Measurements from ENCODE around the gene GCLM. TPM values are rescaled to one million over a fixed set of nuclear protein-coding genes. Genes with fewer than 3 reads are reported as not detected.

The GCLM gene
- polyA plus RNA-seq = 17.9 to 44.1 TPM (median 41.8 TPM) in 3 replicates
- 1.6 TPM for polyA plus RNA-seq (2011; ENCODE audit: low read depth)
- polyA plus RNA-seq (2011; cell fraction: cytosol; rRNA removed) = 17.1 and 45.0 TPM in 2 replicates
- polyA plus RNA-seq (2011; cell fraction: nucleus; rRNA removed) = 28.6 and 30.9 TPM in 2 replicates
- 6.4 and 36.0 TPM in 2 replicates for polyA plus RNA-seq (2012; ENCODE audit: low replicate concordance)
- polyA minus RNA-seq = 4.6 to 19.0 TPM (median 12.2 TPM) in 3 replicates
- polyA minus RNA-seq (2011; cell fraction: cytosol; rRNA and poly(A)+ RNA removed) = 13.6 TPM
- 13.0 and 17.3 TPM in 2 replicates for polyA minus RNA-seq (2011; cell fraction: nucleus; rRNA and poly(A)+ RNA removed)

GRCh38 chr1:93909146-93910050 lies at the start of gene GCLM:
TSS of gene GCLM (minus strand) at chr1:93909430. CDS start at chr1:93909163, 267 bp downstream.
- Histone ChIP-seq H3K4me1 (ENCODE audit: control insufficient read depth, extremely low read depth, insufficient read depth, low read length) (peaks cover 16% of the 10 kb centered on the region), H3K9me1 (ENCODE audit: control insufficient read depth, extremely low read depth, insufficient read depth, low read length) (no peaks in the 10 kb centered on the region), H2AFZ (ENCODE audit: control insufficient read depth, low read length) (peak within 1 kb of the TSS; percentile 75), H3K36me3 (ENCODE audit: control insufficient read depth in 2 of 2, extremely low read depth in 1 of 2, insufficient read depth in 2 of 2, low read length in 2 of 2) (no peaks in the 10 kb centered on the region), H3K4me2 (ENCODE audit: control insufficient read depth, extremely low read depth, insufficient read depth, low read depth, low read length) (peak within 1 kb of the TSS; percentile 92), H3K9ac (ENCODE audit: control insufficient read depth, extremely low read depth, insufficient read depth, low read length) (peak within 1 kb of the TSS; percentile 81), H3K9me3 (ENCODE audit: control insufficient read depth, low read depth, low read length) (no peaks in the 10 kb centered on the region), H3K27ac (ENCODE audit: control insufficient read depth, insufficient read depth, low read length) (peak within 1 kb of the TSS; percentile 69), H3K79me2 (ENCODE audit: control insufficient read depth, insufficient read depth, low read length) (peaks cover 44% of the 10 kb centered on the region), H4K20me1 (ENCODE audit: control insufficient read depth, extremely low read depth, insufficient read depth, low read length) (no peaks in the 10 kb centered on the region), H3K27me3 (ENCODE audit: control insufficient read depth, extremely low read depth, insufficient read depth, low read length) (no peaks in the 10 kb centered on the region), H3K4me3 (ENCODE audit: control insufficient read depth in 2 of 3, extremely low read depth in 1 of 3, insufficient read depth in 2 of 3, low read depth in 1 of 3, low read length in 3 of 3) (peak within 1 kb of the TSS; percentile 80 to 86 (median 83))
- DNase-seq (ENCODE audit: low read depth, low spot score) (peak; percentile 73), FAIRE-seq (no peak)
- TF ChIP-seq EZH2 (IDR thresholded peaks at IDR 0.05; ENCODE audit: low read length) = no peak
- TF ChIP-seq, protein P1, sequence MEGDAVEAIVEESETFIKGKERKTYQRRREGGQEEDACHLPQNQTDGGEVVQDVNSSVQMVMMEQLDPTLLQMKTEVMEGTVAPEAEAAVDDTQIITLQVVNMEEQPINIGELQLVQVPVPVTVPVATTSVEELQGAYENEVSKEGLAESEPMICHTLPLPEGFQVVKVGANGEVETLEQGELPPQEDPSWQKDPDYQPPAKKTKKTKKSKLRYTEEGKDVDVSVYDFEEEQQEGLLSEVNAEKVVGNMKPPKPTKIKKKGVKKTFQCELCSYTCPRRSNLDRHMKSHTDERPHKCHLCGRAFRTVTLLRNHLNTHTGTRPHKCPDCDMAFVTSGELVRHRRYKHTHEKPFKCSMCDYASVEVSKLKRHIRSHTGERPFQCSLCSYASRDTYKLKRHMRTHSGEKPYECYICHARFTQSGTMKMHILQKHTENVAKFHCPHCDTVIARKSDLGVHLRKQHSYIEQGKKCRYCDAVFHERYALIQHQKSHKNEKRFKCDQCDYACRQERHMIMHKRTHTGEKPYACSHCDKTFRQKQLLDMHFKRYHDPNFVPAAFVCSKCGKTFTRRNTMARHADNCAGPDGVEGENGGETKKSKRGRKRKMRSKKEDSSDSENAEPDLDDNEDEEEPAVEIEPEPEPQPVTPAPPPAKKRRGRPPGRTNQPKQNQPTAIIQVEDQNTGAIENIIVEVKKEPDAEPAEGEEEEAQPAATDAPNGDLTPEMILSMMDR (optimal IDR thresholded peaks at IDR 0.05 in 1 of 3, IDR thresholded peaks at IDR 0.05 in 1 of 3, conservative IDR thresholded peaks at IDR 0.05 in 1 of 3; ENCODE audit: extremely low read depth in 1 of 3, insufficient read depth in 2 of 3, low read length in 3 of 3) = peak; percentile 74 to 96 (median 89)
- dilution Hi-C loops (cut with MboI; ENCODE audit: extremely low pct_ligation_motif_present, low sequenced_read_pairs) = no loop called here

- Histone ChIP-seq H3K27me3 (ENCODE audit: control insufficient read depth, extremely low read depth, insufficient read depth, low read length) (no peaks in the 10 kb centered on the region), H3K9ac (ENCODE audit: control insufficient read depth, extremely low read depth, insufficient read depth, low read length) (no peak overlapping the region), H3K79me2 (ENCODE audit: control insufficient read depth, insufficient read depth, low read length) (no peaks in the 10 kb centered on the region), H3K27ac (ENCODE audit: control insufficient read depth, insufficient read depth, low read length) (no peak overlapping the region), H3K4me3 (ENCODE audit: control insufficient read depth in 2 of 3, extremely low read depth in 1 of 3, insufficient read depth in 2 of 3, low read depth in 1 of 3, low read length in 3 of 3) (no peak overlapping the region), H3K4me1 (ENCODE audit: control insufficient read depth, extremely low read depth, insufficient read depth, low read length) (peaks cover 19% of the 10 kb centered on the region), H3K36me3 (ENCODE audit: control insufficient read depth in 2 of 2, extremely low read depth in 1 of 2, insufficient read depth in 2 of 2, low read length in 2 of 2) (no peaks in the 10 kb centered on the region), H3K9me1 (ENCODE audit: control insufficient read depth, extremely low read depth, insufficient read depth, low read length) (no peaks in the 10 kb centered on the region), H3K4me2 (ENCODE audit: control insufficient read depth, extremely low read depth, insufficient read depth, low read depth, low read length) (no peak overlapping the region), H3K9me3 (ENCODE audit: control insufficient read depth, low read depth, low read length) (peaks cover 5% of the 10 kb centered on the region), H4K20me1 (ENCODE audit: control insufficient read depth, extremely low read depth, insufficient read depth, low read length) (no peaks in the 10 kb centered on the region), H2AFZ (ENCODE audit: control insufficient read depth, low read length) (no peak overlapping the region)
- no peak for FAIRE-seq
- DNase-seq (ENCODE audit: low read depth, low spot score) = no peak
- dilution Hi-C loops (cut with MboI; ENCODE audit: extremely low pct_ligation_motif_present, low sequenced_read_pairs) = no loop called here
- TF ChIP-seq, protein P1 (optimal IDR thresholded peaks at IDR 0.05 in 1 of 3, IDR thresholded peaks at IDR 0.05 in 1 of 3, conservative IDR thresholded peaks at IDR 0.05 in 1 of 3; ENCODE audit: extremely low read depth in 1 of 3, insufficient read depth in 2 of 3, low read length in 3 of 3) = no peak
Measured at GRCh38 chr1:93958726-93959100, 49.5 kb upstream of the GCLM start.
